H54 (cell line): Measurements from ENCODE around the gene USP1.

ENCODE experiments used
- DNase-seq: peaks from one replicate; pipeline ENCODE4 v3.0.0; 2011; ENCODE audit warnings: low spot score, mixed read lengths; ENCODE audit not compliant: insufficient read length
- FAIRE-seq: peaks from 3 replicates; lab custom pipeline; 2011; peaks lifted over from hg19 to GRCh38; lab: Jason Lieb, UNC
- POLR2A ChIP-seq: IDR thresholded peaks from 2 replicates; pipeline ENCODE4 v1.6.1; 2011; ENCODE audit warnings: low read depth, mild to moderate bottlenecking, low read length

The USP1 gene

GRCh38 chr1:62407398-62408009 lies 29.3 kb upstream of the USP1 start:
- DNase-seq (peak; percentile 23), FAIRE-seq (no peak)
- TF ChIP-seq POLR2A: no peak

GRCh38 chr1:62415687-62416086 lies 21.2 kb upstream of the USP1 start:
- TF ChIP-seq POLR2A: no peak
- DNase-seq: no peak
- FAIRE-seq: no peak

GRCh38 chr1:62417351-62417999 lies 19.4 kb upstream of the USP1 start:
- TF ChIP-seq POLR2A: no peak
- no peak for FAIRE-seq
- no peak for DNase-seq

GRCh38 chr1:62420214-62420613 lies 16.6 kb upstream of the USP1 start:
- FAIRE-seq (no peak), DNase-seq (no peak)
- no peak for TF ChIP-seq POLR2A

GRCh38 chr1:62423580-62424242 lies 13.1 kb upstream of the USP1 start:
- no peak for TF ChIP-seq POLR2A
- no peak for DNase-seq
- FAIRE-seq: no peak

GRCh38 chr1:62424411-62424810 lies 12.4 kb upstream of the USP1 start:
- DNase-seq: no peak
- no peak for FAIRE-seq
- TF ChIP-seq POLR2A: no peak

DNA sequence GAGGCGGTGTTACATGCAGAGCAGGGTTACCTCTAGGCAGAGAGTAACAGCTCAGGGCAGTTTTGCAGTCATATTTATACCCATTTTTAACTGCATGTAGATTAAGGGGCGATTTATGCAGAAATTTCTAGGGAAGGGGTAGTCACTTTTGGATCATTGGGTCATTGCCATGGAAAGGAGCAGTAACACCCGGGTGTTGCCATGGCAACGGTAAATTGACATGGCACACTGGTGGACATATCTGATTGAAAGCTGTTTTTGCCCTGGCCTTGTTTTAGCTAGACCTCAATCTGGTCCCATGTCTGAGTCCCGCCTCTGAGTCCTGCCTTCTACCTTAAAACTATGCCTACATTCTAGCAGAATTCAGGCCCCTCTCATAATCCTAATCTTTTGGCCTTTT lies 11.8 kb upstream of the USP1 start:
- DNase-seq: no peak
- TF ChIP-seq POLR2A: no peak

GRCh38 chr1:62426237-62426636 lies 10.6 kb upstream of the USP1 start:
- TF ChIP-seq POLR2A: no peak
- FAIRE-seq (no peak), DNase-seq (no peak)

More for the DNA sequence above, 11.8 kb upstream of the USP1 start:
- FAIRE-seq: no peak

- no peak for TF ChIP-seq POLR2A
- no peak for FAIRE-seq
- no peak for DNase-seq
Observed at GRCh38 chr1:62426794-62427193, 10.1 kb upstream of the USP1 start.

- FAIRE-seq: no peak
- TF ChIP-seq POLR2A: no peak
- DNase-seq: no peak
Observed at GRCh38 chr1:62428351-62428750, 8.5 kb upstream of the USP1 start.

DNA sequence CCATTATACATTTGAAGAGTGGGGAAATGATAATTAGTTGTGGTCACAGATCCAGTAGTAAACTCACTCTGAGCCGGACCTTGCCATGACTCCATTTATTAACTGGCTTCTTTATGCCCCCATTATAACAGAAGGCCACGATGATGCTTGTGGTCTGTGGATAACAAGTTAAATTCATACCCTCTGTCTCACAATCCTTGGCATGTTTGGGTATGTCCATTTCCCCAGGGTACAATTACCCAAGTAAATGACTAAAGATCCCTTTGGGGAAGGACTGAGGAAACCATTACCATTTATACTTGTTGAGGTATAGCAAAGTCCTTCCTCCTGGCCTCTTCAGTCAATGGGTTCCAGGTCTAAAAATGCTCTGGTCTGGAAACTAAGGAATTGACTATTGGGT lies 7.3 kb upstream of the USP1 start:
- DNase-seq: no peak
- TF ChIP-seq POLR2A: no peak
- FAIRE-seq: no peak

- no peak for TF ChIP-seq POLR2A
- no peak for FAIRE-seq
- no peak for DNase-seq
Observed at GRCh38 chr1:62433861-62434617, 2.8 kb upstream of the USP1 start.

GRCh38 chr1:62434618-62435001 lies 2.2 kb upstream of the USP1 start:
- FAIRE-seq (no peak), DNase-seq (no peak)
- TF ChIP-seq POLR2A: no peak

DNA sequence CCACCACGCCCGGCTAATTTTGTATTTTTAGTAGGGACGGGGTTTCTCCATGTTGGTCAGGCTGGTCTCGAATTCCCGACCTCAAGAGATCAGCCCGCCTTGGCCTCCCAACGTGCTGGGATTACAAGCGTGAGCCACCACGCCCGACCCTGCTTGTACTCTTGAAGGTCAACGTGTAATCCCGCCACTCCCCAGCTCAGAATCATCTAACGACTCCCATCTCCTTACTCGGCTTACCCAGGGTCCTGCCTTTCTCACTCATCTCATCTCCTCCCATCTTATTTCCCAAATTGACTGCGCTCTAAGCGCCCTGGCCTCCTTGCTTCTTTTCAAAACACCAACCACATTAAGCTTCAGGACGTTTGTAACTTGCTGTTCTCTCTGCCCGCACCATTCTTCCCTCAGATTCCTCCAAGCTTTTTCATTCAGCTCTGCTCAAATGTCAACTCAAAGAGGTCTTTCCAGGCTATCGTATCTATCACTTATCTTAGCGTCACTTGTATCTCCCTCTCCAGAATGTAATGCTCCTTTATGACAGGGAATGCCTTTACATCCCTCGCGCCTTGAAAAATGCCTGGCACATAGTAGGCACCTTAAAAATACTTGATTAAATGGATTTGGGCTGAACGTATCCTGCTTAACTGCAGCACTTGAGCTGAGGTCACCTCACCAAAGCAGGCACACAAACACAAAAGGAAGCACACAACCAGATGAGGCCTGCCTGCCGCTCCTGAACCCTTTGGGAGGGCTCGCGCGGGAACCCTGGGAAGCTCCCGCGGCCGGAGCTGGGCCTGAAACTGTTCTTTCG lies 1.4 kb upstream of the USP1 start:
- DNase-seq: no peak
- TF ChIP-seq POLR2A: no peak
- FAIRE-seq: no peak
